Progenitor cell of endocrine pancreas (in vitro differentiated cells): ENCODE results near the gene PARP1. TPM values are rescaled to one million over a fixed set of nuclear protein-coding genes. Genes with fewer than 3 reads are reported as not detected.

Experiments
- DNase-seq: peaks from one replicate; pipeline ENCODE4 v3.0.0; 2021; ENCODE audit warnings: low spot score; ENCODE audit not compliant: unreplicated experiment
- H3K27ac Mint-ChIP-seq: 2 replicates; pipeline ENCODE4 v1.8.0; 2021; ENCODE audit warnings: mild to moderate bottlenecking, moderate library complexity, mixed read lengths
- H3K27me3 Mint-ChIP-seq: 2 replicates; pipeline ENCODE4 v1.8.0; 2021; ENCODE audit warnings: mixed read lengths
- H3K36me3 Mint-ChIP-seq: 2 replicates; pipeline ENCODE4 v1.8.0; 2022; ENCODE audit warnings: mixed read lengths; ENCODE audit not compliant: insufficient read depth
- H3K4me1 Mint-ChIP-seq: 2 replicates; pipeline ENCODE4 v1.8.0; 2021; ENCODE audit warnings: low read depth, mixed read lengths
- H3K4me3 Mint-ChIP-seq: 2 replicates; pipeline ENCODE4 v1.8.0; 2021; ENCODE audit warnings: low read depth, mild to moderate bottlenecking, moderate library complexity, mixed read lengths
- H3K9me3 Mint-ChIP-seq: 2 replicates; pipeline ENCODE4 v1.8.0; 2021; ENCODE audit warnings: low read depth, mixed read lengths
- CTCF ChIP-seq: fragments of 200-600 bp; sonication (generic); IDR thresholded peaks from one replicate; pipeline ENCODE4 v1.5.0; 2021; ENCODE audit warnings: antibody characterized with exemption, mild to moderate bottlenecking; ENCODE audit not compliant: unreplicated experiment
- total RNA-seq: library from RNA; stranded (reverse); gene quantifications from 2 replicates; pipeline ENCODE4 v1.2.1, GENCODE V29; 2021

Gene PARP1
- total RNA-seq, 1 donor from 2014 or later, result 159 TPM

- Mint-ChIP-seq H3K9me3 (no peaks in the 10 kb centered on the region), H3K36me3 (peaks cover 40% of the 10 kb centered on the region), H3K27me3 (no peaks in the 10 kb centered on the region), H3K27ac (peak overlapping the region; percentile 25), H3K4me3 (no peak overlapping the region), H3K4me1 (peaks cover 11% of the 10 kb centered on the region)
- TF ChIP-seq CTCF, result no peak
- no peak for DNase-seq
Measured at GRCh38 chr1:226397011-226397926, 10.6 kb downstream of the PARP1 start.

GRCh38 chr1:226395753-226396152 lies 12.1 kb downstream of the PARP1 start:
- TF ChIP-seq CTCF, result no peak
- Mint-ChIP-seq H3K4me3 (no peak overlapping the region), H3K27me3 (no peaks in the 10 kb centered on the region), H3K4me1 (peaks cover 11% of the 10 kb centered on the region), H3K36me3 (peaks cover 39% of the 10 kb centered on the region), H3K27ac (no peak overlapping the region), H3K9me3 (no peaks in the 10 kb centered on the region)
- no peak for DNase-seq

- no peak for DNase-seq
- H3K4me1 Mint-ChIP-seq, result peaks cover 11% of the 10 kb centered on the region
- H3K36me3 Mint-ChIP-seq, result peaks cover 31% of the 10 kb centered on the region
- H3K27me3 Mint-ChIP-seq, result no peaks in the 10 kb centered on the region
- H3K4me3 Mint-ChIP-seq, result no peak overlapping the region
- H3K9me3 Mint-ChIP-seq, result no peaks in the 10 kb centered on the region
- no peak for TF ChIP-seq CTCF
- H3K27ac Mint-ChIP-seq, result no peak overlapping the region
Measured at GRCh38 chr1:226394462-226394861, 13.4 kb downstream of the PARP1 start.

- peaks cover 12% of the 10 kb centered on the region for H3K36me3 Mint-ChIP-seq
- no peaks in the 10 kb centered on the region for H3K9me3 Mint-ChIP-seq
- H3K27ac Mint-ChIP-seq, result no peak overlapping the region
- no peak for TF ChIP-seq CTCF
- H3K4me1 Mint-ChIP-seq, result no peaks in the 10 kb centered on the region
- no peaks in the 10 kb centered on the region for H3K27me3 Mint-ChIP-seq
- H3K4me3 Mint-ChIP-seq, result no peak overlapping the region
- no peak for DNase-seq
Measured at GRCh38 chr1:226390681-226391080, 17.2 kb downstream of the PARP1 start.

- H3K36me3 Mint-ChIP-seq, result peaks cover 6% of the 10 kb centered on the region
- no peak for TF ChIP-seq CTCF
- DNase-seq, result no peak
- no peak overlapping the region for H3K4me3 Mint-ChIP-seq
- no peaks in the 10 kb centered on the region for H3K4me1 Mint-ChIP-seq
- H3K27ac Mint-ChIP-seq, result no peak overlapping the region
- H3K9me3 Mint-ChIP-seq, result no peaks in the 10 kb centered on the region
- no peaks in the 10 kb centered on the region for H3K27me3 Mint-ChIP-seq
Measured at GRCh38 chr1:226388131-226388530, 19.8 kb downstream of the PARP1 start.
